Iris pigment epithelial cell (primary cell): ENCODE data around the gene ZMIZ2.
A peak's percentile ranks its signal among the peaks of the same experiment; 100 is the strongest.
"Not testable (repeated sequence)": the region's sequence is repeated elsewhere in the genome, so short reads cannot be mapped to it uniquely, and the experiment has no call there.

Experiments
- DNase-seq: peaks from one replicate; pipeline ENCODE4 v3.0.0-alpha.2; 2011; ENCODE audit warnings: low read depth

Gene ZMIZ2

GRCh38 chr7:44748045-44748947 lies at the start of gene ZMIZ2:
ZMIZ2 (plus strand) TSS chr7:44748847; CDS start chr7:44756250, 7,403 bp downstream.
- peak; percentile 86 for DNase-seq

GRCh38 chr7:44699598-44699997 lies 49.0 kb upstream of the ZMIZ2 start:
- DNase-seq, result not testable (repeated sequence)

- DNase-seq, result no peak
Observed at GRCh38 chr7:44700322-44700721, 48.3 kb upstream of the ZMIZ2 start.

- not testable (repeated sequence) for DNase-seq
Observed at GRCh38 chr7:44703391-44703790, 45.3 kb upstream of the ZMIZ2 start.

- no peak for DNase-seq
Observed at GRCh38 chr7:44703921-44704320, 44.7 kb upstream of the ZMIZ2 start.

GRCh38 chr7:44705434-44705833 lies 43.2 kb upstream of the ZMIZ2 start:
- no peak for DNase-seq

- DNase-seq, result no peak
Observed at GRCh38 chr7:44706788-44707557, 41.7 kb upstream of the ZMIZ2 start.

GRCh38 chr7:44707558-44708230 lies 41.0 kb upstream of the ZMIZ2 start:
- DNase-seq, result no peak

- no peak for DNase-seq
Observed at GRCh38 chr7:44709011-44709915, 39.4 kb upstream of the ZMIZ2 start.

GRCh38 chr7:44709945-44710596 lies 38.6 kb upstream of the ZMIZ2 start:
- DNase-seq, result no peak

- DNase-seq, result no peak
Observed at GRCh38 chr7:44711528-44711927, 37.1 kb upstream of the ZMIZ2 start.

- no peak for DNase-seq
Observed at GRCh38 chr7:44712012-44712411, 36.6 kb upstream of the ZMIZ2 start.

GRCh38 chr7:44713141-44713540 lies 35.5 kb upstream of the ZMIZ2 start:
- DNase-seq, result no peak

- no peak for DNase-seq
Observed at GRCh38 chr7:44713680-44714335, 34.8 kb upstream of the ZMIZ2 start.

GRCh38 chr7:44716205-44716604 lies 32.4 kb upstream of the ZMIZ2 start:
- DNase-seq, result no peak

- no peak for DNase-seq
Observed at GRCh38 chr7:44720301-44720700, 28.3 kb upstream of the ZMIZ2 start.

GRCh38 chr7:44724276-44724675 lies 24.4 kb upstream of the ZMIZ2 start:
- DNase-seq, result no peak

GRCh38 chr7:44726250-44726649 lies 22.4 kb upstream of the ZMIZ2 start:
- DNase-seq, result not testable (repeated sequence)

- peak; percentile 91 for DNase-seq
Observed at GRCh38 chr7:44727158-44727936, 21.3 kb upstream of the ZMIZ2 start.

- DNase-seq, result no peak
Observed at GRCh38 chr7:44727937-44728262, 20.7 kb upstream of the ZMIZ2 start.
